H1 (cell line): ENCODE measurements around the gene PAX5. TPM values are rescaled to one million over a fixed set of nuclear protein-coding genes. Genes with fewer than 3 reads are reported as not detected.

ENCODE experiments used
- CTCF ChIA-PET: fragments of 300-600 bp; sonication (Branson Sonifier 250); formaldehyde crosslinking; loops from one replicate; lab custom pipeline; 2021; ENCODE audit not compliant: partially characterized antibody; lab: Charles Lee
- POLR2A ChIA-PET: fragments of 300-600 bp; sonication (Branson Sonifier 250); formaldehyde crosslinking; loops from one replicate; lab custom pipeline; 2021; ENCODE audit warnings: inconsistent platforms; ENCODE audit not compliant: partially characterized antibody; lab: Charles Lee
- DNase-seq, 2 experiments: peaks; one replicate each; pipeline versions ENCODE4 v3.0.0 to v3.0.0-alpha.2; 2010 to 2022; ENCODE audit warnings: low spot score in 2 of 2, low read depth in 1 of 2, mixed read lengths in 1 of 2
- FAIRE-seq: peaks from 2 replicates; lab custom pipeline; 2011; peaks lifted over from hg19 to GRCh38; lab: Jason Lieb, UNC
- H2AFZ ChIP-seq: 2 replicates; pipeline ENCODE4 v1.8.1; 2012; ENCODE audit warnings: low read length, inconsistent platforms
- H2AK5ac ChIP-seq: 2 replicates; pipeline ENCODE4 v1.6.1; 2013; ENCODE audit warnings: low read depth, low read length
- H2BK120ac ChIP-seq: replicated peaks from 2 replicates; pipeline ENCODE3; 2013; ENCODE audit warnings: low read depth, low read length, inconsistent platforms
- H2BK12ac ChIP-seq: 2 replicates; pipeline ENCODE4 v1.6.1; 2013; ENCODE audit warnings: low read depth, low read length
- H2BK15ac ChIP-seq: 2 replicates; pipeline ENCODE4 v1.6.1; 2013; ENCODE audit warnings: low read length
- H2BK20ac ChIP-seq: 2 replicates; pipeline ENCODE4 v1.6.1; 2013; ENCODE audit warnings: low read length
- H2BK5ac ChIP-seq: 2 replicates; pipeline ENCODE4 v1.6.1; 2013; ENCODE audit warnings: low read depth, low read length
- H3K14ac ChIP-seq: 2 replicates; pipeline ENCODE4 v1.6.1; 2013; ENCODE audit warnings: inconsistent platforms; ENCODE audit not compliant: insufficient read length
- H3K18ac ChIP-seq: 2 replicates; pipeline ENCODE4 v1.6.1; 2013; ENCODE audit warnings: low read length; ENCODE audit errors: extremely low read depth
- H3K23ac ChIP-seq: 2 replicates; pipeline ENCODE4 v1.6.1; 2013; ENCODE audit warnings: inconsistent platforms; ENCODE audit not compliant: insufficient read length
- H3K23me2 ChIP-seq: 2 replicates; pipeline ENCODE4 v1.6.1; 2013; ENCODE audit warnings: low read depth, low read length
- H3K27ac ChIP-seq: 2 replicates; pipeline ENCODE4 v1.6.1; 2011; ENCODE audit warnings: low read depth, low read length, inconsistent platforms
- H3K27me3 ChIP-seq, 4 experiments: replicated peaks in 1 of 4; 1 replicate in 1 of 4; 2 replicates in 3 of 4; pipeline versions ENCODE4 v1.6.1 to v1.8.1; 2011 to 2013; ENCODE audit warnings: low read length in 3 of 4, mild to moderate bottlenecking in 3 of 4, inconsistent platforms in 2 of 4, mixed read lengths in 2 of 4, moderate library complexity in 1 of 4; ENCODE audit not compliant: control insufficient read depth in 3 of 4, insufficient read depth in 3 of 4; ENCODE audit errors: extremely low read depth in 1 of 4
- H3K36me3 ChIP-seq, 4 experiments: 2 replicates each; pipeline versions ENCODE4 v1.6.1 to v1.8.1; 2011 to 2013; ENCODE audit warnings: mild to moderate bottlenecking in 4 of 4, low read length in 3 of 4, moderate library complexity in 2 of 4, control low read depth in 1 of 4, inconsistent platforms in 1 of 4; ENCODE audit not compliant: insufficient read depth in 4 of 4, control insufficient read depth in 2 of 4
- H3K4ac ChIP-seq: replicated peaks from 2 replicates; pipeline ENCODE3; 2013; ENCODE audit warnings: low read length, low read depth, mixed read lengths, inconsistent platforms; ENCODE audit not compliant: insufficient read length
- H3K4me1 ChIP-seq, 4 experiments: replicated peaks in 1 of 4; 1 replicate in 1 of 4; 2 replicates in 3 of 4; pipeline versions ENCODE4 v1.6.1 to v1.8.1; 2011 to 2013; ENCODE audit warnings: low read length in 3 of 4, inconsistent platforms in 2 of 4, mixed read lengths in 1 of 4; ENCODE audit not compliant: insufficient read depth in 4 of 4, control insufficient read depth in 3 of 4
- H3K4me2 ChIP-seq, 2 experiments: 2 replicates each; pipeline versions ENCODE4 v1.6.1 to v1.8.1; 2011 to 2013; ENCODE audit warnings: low read depth in 2 of 2, low read length in 2 of 2, control low read depth in 1 of 2, inconsistent platforms in 1 of 2, mild to moderate bottlenecking in 1 of 2; ENCODE audit not compliant: insufficient read depth in 1 of 2
- H3K4me3 ChIP-seq, 4 experiments: fragments of 200-600, 300-600 bp in 1 of 4; sonication (generic), shearing (Covaris generic), sonication (Bioruptor Twin) in 1 of 4; 2 replicates each; pipeline versions ENCODE4 v1.5.1 to v1.8.1; 2011 to 2016; ENCODE audit warnings: low read length in 4 of 4, low read depth in 3 of 4, control low read depth in 2 of 4, inconsistent platforms in 2 of 4, mild to moderate bottlenecking in 2 of 4, mixed read lengths in 1 of 4, moderate library complexity in 1 of 4; ENCODE audit not compliant: insufficient read depth in 2 of 4; ENCODE audit errors: extremely low read depth in 1 of 4
- H3K56ac ChIP-seq: replicated peaks from 2 replicates; pipeline ENCODE3; 2013; ENCODE audit warnings: low read depth, mild to moderate bottlenecking, mixed read lengths, low read length, inconsistent platforms; ENCODE audit not compliant: insufficient read length
- H3K79me1 ChIP-seq: 2 replicates; pipeline ENCODE4 v1.6.1; 2013; ENCODE audit warnings: low read depth, low read length, control low read depth
- H3K79me2 ChIP-seq, 2 experiments: 2 replicates each; pipeline versions ENCODE4 v1.6.1 to v1.8.1; 2012 to 2013; ENCODE audit warnings: low read length in 2 of 2, mild to moderate bottlenecking in 2 of 2, inconsistent platforms in 1 of 2; ENCODE audit not compliant: insufficient read depth in 2 of 2, control insufficient read depth in 1 of 2
- H3K9ac ChIP-seq, 4 experiments: replicated peaks in 1 of 4; 1 replicate in 1 of 4; 2 replicates in 3 of 4; pipeline versions ENCODE4 v1.6.1 to v1.8.1; 2011 to 2013; ENCODE audit warnings: low read depth in 3 of 4, low read length in 3 of 4, control low read depth in 2 of 4, mild to moderate bottlenecking in 2 of 4, moderate library complexity in 2 of 4, inconsistent platforms in 1 of 4; ENCODE audit errors: extremely low read depth in 1 of 4
- H3K9me3 ChIP-seq, 2 experiments: 2 replicates each; pipeline versions ENCODE4 v1.6.1 to v1.8.1; 2012 to 2013; ENCODE audit warnings: mild to moderate bottlenecking in 2 of 2, moderate library complexity in 2 of 2, control low read depth in 1 of 2, inconsistent platforms in 1 of 2, low read depth in 1 of 2, low read length in 1 of 2, mixed read lengths in 1 of 2; ENCODE audit not compliant: insufficient read depth in 2 of 2
- H4K20me1 ChIP-seq, 2 experiments: replicated peaks in 1 of 2; 2 replicates each; pipeline versions ENCODE3 to v1.8.1; 2011 to 2013; ENCODE audit warnings: inconsistent platforms in 2 of 2, low read length in 2 of 2, mild to moderate bottlenecking in 1 of 2; ENCODE audit not compliant: insufficient read depth in 2 of 2, control insufficient read depth in 1 of 2
- H4K5ac ChIP-seq: 2 replicates; pipeline ENCODE4 v1.6.1; 2013; ENCODE audit warnings: low read length, low read depth, mixed read lengths, inconsistent platforms; ENCODE audit not compliant: insufficient read length
- H4K8ac ChIP-seq: 2 replicates; pipeline ENCODE4 v1.8.0; 2013; ENCODE audit warnings: mild to moderate bottlenecking, moderate library complexity, low read length, inconsistent platforms; ENCODE audit not compliant: insufficient read depth; ENCODE audit errors: extremely low read depth
- H4K91ac ChIP-seq: replicated peaks from 2 replicates; pipeline ENCODE3; 2013; ENCODE audit warnings: low read length, mixed read lengths, inconsistent platforms; ENCODE audit not compliant: insufficient read length
- ATF3 ChIP-seq: IDR thresholded peaks from 2 replicates; pipeline ENCODE4 v1.6.1; 2011; ENCODE audit warnings: low read depth, mild to moderate bottlenecking, low read length; ENCODE audit not compliant: insufficient read depth
- CBX5 ChIP-seq: fragments of 300-800, 300-1000 bp; sonication (generic); IDR thresholded peaks from 2 replicates; pipeline ENCODE4 v1.7.1; 2016; ENCODE audit warnings: antibody characterized with exemption, low read length, low read depth
- CHD2 ChIP-seq: IDR thresholded peaks from 2 replicates; pipeline ENCODE4 v1.6.1; 2012; ENCODE audit warnings: low read length, improper control_type of control experiment
- EZH2 ChIP-seq: fragments of 200-600 bp; sonication (generic); IDR thresholded peaks from 2 replicates; pipeline ENCODE4 v1.7.1; 2012; ENCODE audit warnings: low read depth, mild to moderate bottlenecking, moderate library complexity, low read length, inconsistent platforms; ENCODE audit not compliant: severe bottlenecking
- FOSL1 ChIP-seq: IDR thresholded peaks from 2 replicates; pipeline ENCODE4 v1.6.1; 2011; ENCODE audit warnings: mild to moderate bottlenecking, low read depth, low read length, moderate library complexity; ENCODE audit not compliant: insufficient read depth
- HDAC2 ChIP-seq, 2 experiments: fragments of 300-600 bp in 1 of 2; sonication (generic) in 1 of 2; IDR thresholded peaks; 2 replicates each; pipeline ENCODE4 v1.6.1; 2011 to 2012; ENCODE audit warnings: low read depth in 2 of 2, low read length in 2 of 2, mild to moderate bottlenecking in 2 of 2, moderate library complexity in 2 of 2, borderline replicate concordance in 1 of 2, inconsistent platforms in 1 of 2
- KDM5A ChIP-seq: fragments of 200-600 bp; IDR thresholded peaks from 2 replicates; pipeline ENCODE4 v1.7.1; 2012; ENCODE audit warnings: mild to moderate bottlenecking, low read length, inconsistent platforms, mixed read lengths
- PHF8 ChIP-seq: fragments of 200-600 bp; sonication (generic); conservative IDR thresholded peaks from 2 replicates; pipeline ENCODE4 v1.7.1; 2012; ENCODE audit warnings: low read depth, mild to moderate bottlenecking, inconsistent platforms, low read length, moderate library complexity
- SP4 ChIP-seq: IDR thresholded peaks from 2 replicates; pipeline ENCODE4 v1.6.1; 2012; ENCODE audit warnings: low read length, inconsistent platforms
- SUZ12 ChIP-seq: fragments of 200-600 bp; sonication (generic); IDR thresholded peaks from 2 replicates; pipeline ENCODE4 v1.6.1; 2012; ENCODE audit warnings: mild to moderate bottlenecking, inconsistent platforms, low read length, moderate library complexity, mixed read lengths
- TBP ChIP-seq: IDR thresholded peaks from 2 replicates; pipeline ENCODE4 v1.6.1; 2011; ENCODE audit warnings: low read depth, low read length, improper control_type of control experiment
- YY1 ChIP-seq: IDR thresholded peaks from 2 replicates; pipeline ENCODE4 v1.6.1; 2011; ENCODE audit warnings: low read depth, mild to moderate bottlenecking, low read length
- WGBS, 2 experiments: shearing (Covaris generic) in 1 of 2; methylation state at CpG; one replicate each; pipeline versions ENCODE4 v1.1.6 to v1.1.7; 2013 to 2015; ENCODE audit warnings: low lambda C conversion rate in 2 of 2, mixed read lengths in 2 of 2, inconsistent platforms in 1 of 2, low coverage in 1 of 2, missing lambda C conversion rate in 1 of 2; ENCODE audit not compliant: insufficient replicate concordance in 2 of 2, insufficient coverage in 1 of 2, insufficient read length in 1 of 2; ENCODE audit errors: extremely low coverage in 1 of 2, missing lambda C conversion rate in 1 of 2; 5-methylcytosine and 5-hydroxymethylcytosine counted together
- polyA plus RNA-seq, 7 experiments: library from polyadenylated mRNA; depleted of rRNA in 3 of 7; stranded (reverse) in 5 of 7; unstranded in 2 of 7; fragments of >200 nt in 5 of 7; fragments of 200-250 nt in 2 of 7; gene quantifications; 1 replicate in 5 of 7; 2 replicates in 1 of 7; 4 replicates in 1 of 7; pipeline versions ENCODE4 v1.2.1 to v1.2.3, GENCODE V29; 2011 to 2013; ENCODE audit warnings: missing spikeins in 2 of 7, mixed read lengths in 2 of 7
- total RNA-seq: library from RNA; stranded (reverse); fragmentation: NEBNext Ultra II Directional; extraction: Animal tissue kit (Norgen Biotek cat#: 25700); gene quantifications from 2 replicates; pipeline ENCODE4 v1.2.1, GENCODE V29; 2021
- TF ChIP-seq, protein P1 (sequence below): IDR thresholded peaks from 2 replicates; pipeline ENCODE4 v1.6.1; 2012; ENCODE audit warnings: inconsistent platforms

PAX5 gene
- total and polyA plus RNA-seq, 2 of the 8 experiments (the other 6 are each of a cell fraction or from before 2014, with no cell fraction given) = 0.29 to 0.43 TPM

- POLR2A ChIA-PET = interaction anchor here (1.2 kb wide), 1 partner anchor 115 kb away, joined by 3 read pairs; no protein-coding TSS in a partner anchor
- H2AFZ ChIP-seq = no peak overlapping the region
- H4K8ac ChIP-seq = no peak overlapping the region
- CTCF ChIA-PET = interaction anchor here (0.8 to 27.2 kb wide), 37 partner anchors 9 to 537 kb away, joined by 3 to 657 read pairs (median 5); no protein-coding TSS in a partner anchor
- H4K91ac ChIP-seq = no peak overlapping the region
- H3K27ac ChIP-seq = no peak overlapping the region
- H3K9me3 ChIP-seq = peaks cover 0 to 4% of the 10 kb centered on the region in 2 experiments; a peak in 2 of 4 replicates
- H3K79me1 ChIP-seq = no peaks in the 10 kb centered on the region
- no peak overlapping the region for H3K23ac ChIP-seq
- no peak overlapping the region for H2BK5ac ChIP-seq
- no peak overlapping the region for H4K5ac ChIP-seq
- no peak overlapping the region for H3K9ac ChIP-seq
- FAIRE-seq (no peak), DNase-seq (no peak)
- H3K4me1 ChIP-seq = no peaks in the 10 kb centered on the region
- H2BK12ac ChIP-seq = no peak overlapping the region
- peaks cover 0 to 3% of the 10 kb centered on the region in 2 experiments for H4K20me1 ChIP-seq
- H2BK20ac ChIP-seq = no peak overlapping the region
- peaks cover 0 to 2% (median 0%) of the 10 kb centered on the region in 4 experiments; a peak in 1 of 7 replicates for H3K27me3 ChIP-seq
- H3K23me2 ChIP-seq = peaks cover 3% of the 10 kb centered on the region; the same call in 1 of the 2 replicates
- no peak overlapping the region for H3K4me2 ChIP-seq
- H3K4ac ChIP-seq = no peak overlapping the region
- no peak overlapping the region; the same call in 1 of the 2 replicates for H3K18ac ChIP-seq
- WGBS, 2 experiments = 88% methylated on average over 3 of the region's 3 CpGs; no CpG with 5 or more reads in 1 of the 2 experiments
- H2BK120ac ChIP-seq = no peak overlapping the region
- H2AK5ac ChIP-seq = no peak overlapping the region
- no peak overlapping the region for H3K14ac ChIP-seq
- no peak overlapping the region for H3K56ac ChIP-seq
- no peaks in the 10 kb centered on the region for H3K79me2 ChIP-seq
- H2BK15ac ChIP-seq = no peak overlapping the region
- H3K36me3 ChIP-seq = no peaks in the 10 kb centered on the region
- no peak overlapping the region for H3K4me3 ChIP-seq
- TF ChIP-seq KDM5A (no peak), CBX5 (no peak), YY1 (no peak), EZH2 (no peak), TBP (no peak), ATF3 (no peak), FOSL1 (no peak), HDAC2 (IDR thresholded peaks at IDR 0.05; ENCODE audit: borderline replicate concordance in 1 of 2, low read depth in 2 of 2, low read length in 2 of 2) (no peak), SUZ12 (no peak), CHD2 (no peak), SP4 (no peak), PHF8 (no peak)
- TF ChIP-seq, protein P1, sequence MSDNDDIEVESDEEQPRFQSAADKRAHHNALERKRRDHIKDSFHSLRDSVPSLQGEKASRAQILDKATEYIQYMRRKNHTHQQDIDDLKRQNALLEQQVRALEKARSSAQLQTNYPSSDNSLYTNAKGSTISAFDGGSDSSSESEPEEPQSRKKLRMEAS = no peak
Observed at GRCh38 chr9:36874261-36874660, 159.8 kb downstream of the PAX5 start.
